Peyer's patch (tissue), 4 donors: ENCODE results near the gene TRPV5. TPM values are rescaled to one million over a fixed set of nuclear protein-coding genes. Genes with fewer than 3 reads are reported as not detected.

ENCODE experiments used
- DNase-seq, 3 donors: peaks; one replicate each; pipeline ENCODE4 v3.0.0-alpha.2; 2017 to 2019
- H3K27ac ChIP-seq, 4 donors: fragments of 200-600 bp; sonication (generic); one replicate each; pipeline ENCODE4 v1.5.1; 2016 to 2019
- H3K27me3 ChIP-seq, 2 donors: fragments of 200-600 bp; sonication (generic); one replicate each; pipeline ENCODE4 v1.5.1; 2019
- H3K36me3 ChIP-seq, 3 donors: fragments of 200-600 bp; sonication (generic); one replicate each; pipeline ENCODE4 v1.5.1; 2016 to 2019
- H3K4me1 ChIP-seq, 4 donors: fragments of 200-600 bp; sonication (generic); one replicate each; pipeline ENCODE4 v1.5.1; 2016 to 2019
- H3K4me3 ChIP-seq, 4 donors: fragments of 200-600 bp; sonication (generic); 1 replicate in 3 of 4; 2 replicates in 1 of 4; pipeline ENCODE4 v1.5.1; 2016 to 2019; ENCODE audit warnings: mild to moderate bottlenecking in 1 of 4
- H3K9me3 ChIP-seq, 4 donors: fragments of 200-600 bp; sonication (generic); one replicate each; pipeline ENCODE4 v1.5.1; 2016 to 2019; ENCODE audit warnings: mild to moderate bottlenecking in 1 of 4
- CTCF ChIP-seq, 6 experiments: fragments of 450-650 bp in 4 of 6; fragments of 200-600 bp in 2 of 6; sonication (generic) in 1 of 6; IDR thresholded peaks; one replicate each; pipeline ENCODE4 v1.5.1; 2017 to 2019; ENCODE audit warnings: antibody characterized with exemption in 6 of 6, mild to moderate bottlenecking in 3 of 6, moderate library complexity in 1 of 6
- POLR2A ChIP-seq, 2 donors: fragments of 450-650 bp; IDR thresholded peaks; one replicate each; pipeline ENCODE4 v1.5.1; 2017; ENCODE audit warnings: antibody characterized with exemption in 2 of 2, mild to moderate bottlenecking in 2 of 2, moderate library complexity in 2 of 2
- total RNA-seq, 4 donors: library from RNA; depleted of rRNA; stranded (reverse); fragments of >200 nt; gene quantifications; one replicate each; pipeline ENCODE4 v1.1.0, GENCODE V29; 2016

The TRPV5 gene
- total RNA-seq, 4 donors from 2014 or later, result 0.83 TPM; not detected in 3

GRCh38 chr7:142940966-142941535 is 7.5 kb upstream of the TRPV5 start:
- Histone ChIP-seq H3K27ac (no peak overlapping the region), H3K4me1 (no peaks in the 10 kb centered on the region), H3K9me3 (no peaks in the 10 kb centered on the region), H3K27me3 (no peaks in the 10 kb centered on the region), H3K4me3 (no peak overlapping the region), H3K36me3 (no peaks in the 10 kb centered on the region)
- DNase-seq, result no peak
- no peak for TF ChIP-seq CTCF (IDR thresholded peaks at IDR 0.05)

GRCh38 chr7:142939226-142939910 is 5.8 kb upstream of the TRPV5 start, which contains the start of gene LLCFC1:
Gene LLCFC1 (plus strand): TSS chr7:142939484. CDS start chr7:142939622, 138 bp downstream.
- H3K4me1 ChIP-seq, result no peaks in the 10 kb centered on the region
- no peaks in the 10 kb centered on the region for H3K9me3 ChIP-seq
- H3K36me3 ChIP-seq, result no peaks in the 10 kb centered on the region
- DNase-seq, result no peak
- no peaks in the 10 kb centered on the region for H3K27me3 ChIP-seq
- no peak within 1 kb of the TSS for H3K27ac ChIP-seq
- H3K4me3 ChIP-seq, result no peak within 1 kb of the TSS
- TF ChIP-seq POLR2A (IDR thresholded peaks at IDR 0.05) (no peak), CTCF (IDR thresholded peaks at IDR 0.05) (peak in 3 of 6 experiments; percentile 11 to 35 (median 34))

GRCh38 chr7:142938611-142939010 is 5.1 kb upstream of the TRPV5 start:
- Histone ChIP-seq H3K9me3 (no peaks in the 10 kb centered on the region), H3K36me3 (no peaks in the 10 kb centered on the region), H3K27me3 (no peaks in the 10 kb centered on the region), H3K27ac (no peak overlapping the region), H3K4me1 (no peaks in the 10 kb centered on the region), H3K4me3 (no peak overlapping the region)
- no peak for TF ChIP-seq CTCF (IDR thresholded peaks at IDR 0.05)
- no peak for TF ChIP-seq POLR2A (IDR thresholded peaks at IDR 0.05)
- DNase-seq, result no peak

- Histone ChIP-seq H3K27ac (no peak overlapping the region), H3K27me3 (no peaks in the 10 kb centered on the region), H3K4me1 (no peaks in the 10 kb centered on the region), H3K9me3 (no peaks in the 10 kb centered on the region), H3K36me3 (no peaks in the 10 kb centered on the region), H3K4me3 (no peak overlapping the region)
- DNase-seq, result no peak
- TF ChIP-seq CTCF (IDR thresholded peaks at IDR 0.05) (no peak), POLR2A (IDR thresholded peaks at IDR 0.05) (no peak)
Measured at GRCh38 chr7:142935941-142936565, 2.5 kb upstream of the TRPV5 start.

GRCh38 chr7:142934056-142934455 is 510 bp upstream of the TRPV5 start:
- Histone ChIP-seq H3K4me3 (no peak overlapping the region), H3K4me1 (no peaks in the 10 kb centered on the region), H3K27ac (no peak overlapping the region), H3K9me3 (no peaks in the 10 kb centered on the region), H3K36me3 (no peaks in the 10 kb centered on the region), H3K27me3 (no peaks in the 10 kb centered on the region)
- no peak for TF ChIP-seq POLR2A (IDR thresholded peaks at IDR 0.05)
- no peak for TF ChIP-seq CTCF (IDR thresholded peaks at IDR 0.05)
- DNase-seq, result no peak
